AG09319 (cell line): ENCODE data around the gene CNDP1.

Experiments used
- DNase-seq: peaks from one replicate; pipeline ENCODE4 v3.0.0-alpha.2; 2010; ENCODE audit warnings: low read depth; ENCODE audit errors: extremely low read depth
- CTCF ChIP-seq: IDR thresholded peaks from 2 replicates; pipeline ENCODE4 v1.5.1; 2011; ENCODE audit warnings: low read depth, mild to moderate bottlenecking, inconsistent platforms, low read length, moderate library complexity

Gene CNDP1

DNA sequence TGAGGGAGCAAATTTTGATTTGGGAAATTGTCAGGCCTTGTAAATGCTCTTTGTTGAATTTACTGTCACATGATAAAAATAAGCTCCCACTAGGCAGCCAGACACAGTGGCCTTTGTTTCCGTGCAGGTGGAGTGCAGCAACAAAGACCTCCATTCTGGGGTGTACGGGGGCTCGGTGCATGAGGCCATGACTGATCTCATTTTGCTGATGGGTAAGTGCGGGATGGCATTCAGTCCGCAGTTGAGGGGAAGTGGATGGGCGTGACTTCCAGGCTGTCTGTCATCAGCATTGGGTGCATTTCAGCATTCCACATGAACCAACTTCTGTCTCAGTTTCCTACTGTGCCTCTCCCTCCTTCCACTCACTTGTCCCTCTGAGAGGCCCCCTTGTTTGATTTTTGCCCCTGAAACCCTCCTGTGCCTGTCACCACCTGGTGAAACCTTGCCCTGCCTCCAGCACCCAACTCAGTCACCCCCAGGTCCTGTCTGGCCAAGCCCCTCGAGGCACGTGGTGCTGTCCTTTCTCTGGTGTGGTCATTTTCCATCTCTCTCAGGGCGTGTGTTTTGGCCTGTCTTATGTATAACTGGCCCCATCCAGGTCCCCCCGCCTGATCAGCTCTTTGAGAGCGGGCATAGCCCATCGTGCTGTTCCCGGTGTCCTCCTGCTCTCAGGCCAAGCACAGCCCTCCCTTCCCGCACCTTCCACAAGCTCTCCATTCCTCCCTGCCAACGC lies 21.8 kb upstream of the CNDP1 start:
- no peak for TF ChIP-seq CTCF
- no peak for DNase-seq

DNA sequence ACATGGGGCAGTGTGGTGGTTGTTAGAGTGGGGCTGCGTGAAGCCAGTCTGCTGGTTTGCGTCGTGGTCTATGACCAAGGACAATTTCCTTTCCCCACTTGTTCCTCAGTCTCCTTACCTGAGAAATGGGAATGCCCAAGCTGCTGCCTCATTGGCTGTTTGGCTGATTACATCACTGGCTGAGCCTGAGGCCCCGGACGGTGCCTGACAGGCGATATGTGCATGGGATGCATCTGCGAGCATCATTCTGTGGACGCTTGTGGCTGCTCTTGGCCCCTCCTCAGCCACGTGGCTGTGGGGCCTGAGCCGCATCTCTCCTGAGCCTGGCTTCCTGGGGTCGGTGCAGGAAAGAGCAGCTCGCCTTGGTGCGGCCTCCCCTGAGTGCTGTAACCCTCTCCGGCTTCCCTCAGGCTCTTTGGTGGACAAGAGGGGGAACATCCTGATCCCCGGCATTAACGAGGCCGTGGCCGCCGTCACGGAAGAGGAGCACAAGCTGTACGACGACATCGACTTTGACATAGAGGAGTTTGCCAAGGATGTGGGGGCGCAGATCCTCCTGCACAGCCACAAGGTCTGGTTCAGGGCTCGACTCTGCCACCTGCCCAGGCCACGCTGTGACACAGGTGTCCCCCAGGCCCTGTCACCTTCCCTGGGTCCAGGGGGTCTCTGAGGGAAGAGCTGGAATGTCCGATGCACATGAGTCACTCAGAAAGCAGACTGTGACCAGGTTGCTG lies 21.0 kb upstream of the CNDP1 start:
- DNase-seq: no peak
- no peak for TF ChIP-seq CTCF

DNA sequence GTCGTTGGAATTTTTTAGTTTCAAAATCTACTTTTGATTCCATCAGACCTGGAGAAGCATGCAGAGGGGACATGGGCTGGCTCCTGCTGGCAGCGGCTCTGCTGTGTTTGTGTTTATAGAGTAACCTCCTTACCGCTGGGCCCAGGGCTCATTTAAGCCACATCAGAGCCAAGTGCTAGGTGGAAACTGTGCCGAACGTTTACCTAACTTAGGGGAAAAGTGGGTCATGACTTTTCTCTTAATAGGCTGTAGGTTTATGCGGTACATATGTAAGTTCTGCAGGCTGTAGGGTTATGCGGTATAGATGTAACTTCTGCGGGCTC lies 20.5 kb upstream of the CNDP1 start:
- TF ChIP-seq CTCF: no peak
- no peak for DNase-seq

DNA sequence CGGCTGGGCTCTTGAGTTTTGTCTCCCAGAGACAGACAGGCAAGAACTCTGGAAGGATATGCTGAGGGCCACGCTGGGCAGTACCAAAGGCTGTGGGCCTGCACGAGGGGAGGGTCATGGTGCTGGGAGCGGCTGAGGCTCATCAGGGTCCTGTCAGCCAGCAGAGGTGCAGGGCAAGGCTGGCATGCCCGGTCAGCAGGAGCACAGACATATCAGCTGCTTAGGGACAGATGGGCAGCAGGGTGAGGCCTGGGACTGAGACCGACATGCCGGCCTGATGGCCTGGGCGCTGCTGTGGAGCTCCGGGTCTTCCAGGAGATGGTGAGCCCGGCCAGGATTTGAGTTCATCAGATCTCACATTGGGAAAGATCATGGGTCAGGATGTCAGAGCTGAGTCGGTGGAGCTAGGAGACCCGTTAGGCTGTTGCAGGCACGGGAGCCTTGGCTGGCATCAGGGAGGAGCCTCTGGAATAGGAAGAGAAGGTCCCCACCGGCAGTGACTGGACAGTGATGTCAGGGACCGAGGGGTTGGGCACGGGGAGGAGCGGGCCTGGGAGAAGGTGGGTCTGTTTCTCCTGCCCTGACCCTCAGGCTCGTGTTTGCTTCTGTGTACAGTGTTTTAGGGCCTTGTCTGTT lies 19.3 kb upstream of the CNDP1 start:
- no peak for DNase-seq
- no peak for TF ChIP-seq CTCF

DNA sequence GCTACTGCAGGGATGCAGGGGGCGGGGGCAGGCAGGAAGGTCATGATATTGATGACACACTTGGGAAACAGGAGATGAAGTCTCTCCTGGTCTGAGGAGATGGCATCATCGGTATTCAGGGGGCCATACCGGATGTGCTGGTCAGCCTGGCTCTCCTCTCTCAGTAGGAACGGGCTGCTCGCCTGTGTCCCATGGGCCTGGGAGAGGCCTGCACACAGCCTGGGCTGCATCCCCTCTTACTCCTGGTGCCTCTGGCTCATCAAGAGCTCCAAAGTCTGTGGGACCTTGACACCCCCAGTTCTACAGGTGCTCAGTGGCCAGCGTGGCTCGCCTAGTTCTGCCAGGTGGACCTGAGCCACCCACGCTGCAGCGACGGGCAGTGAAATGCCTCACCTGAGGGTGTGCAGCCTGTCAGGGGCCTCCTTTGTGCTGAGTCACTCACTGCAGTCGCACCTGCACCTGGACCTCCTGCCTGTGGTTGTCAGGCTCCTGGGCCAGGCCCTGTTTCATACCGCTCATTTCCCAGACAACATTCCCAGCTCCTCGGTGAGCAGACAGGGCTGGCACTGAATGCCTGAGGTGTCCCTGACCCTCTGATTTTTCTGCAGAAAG lies 18.6 kb upstream of the CNDP1 start:
- no peak for DNase-seq
- no peak for TF ChIP-seq CTCF

- DNase-seq: no peak
- no peak for TF ChIP-seq CTCF
Measured at GRCh38 chr18:74516271-74517235, 17.7 kb upstream of the CNDP1 start.
